Ammon's horn (tissue), 1 donor: ENCODE results near the gene PRR36.
A peak's percentile ranks its signal among the peaks of the same experiment; 100 is the strongest.

Experiments used
- DNase-seq: peaks from one replicate; pipeline ENCODE4 v3.0.0-alpha.2; 2016; ENCODE audit warnings: low spot score

The PRR36 gene

DNA sequence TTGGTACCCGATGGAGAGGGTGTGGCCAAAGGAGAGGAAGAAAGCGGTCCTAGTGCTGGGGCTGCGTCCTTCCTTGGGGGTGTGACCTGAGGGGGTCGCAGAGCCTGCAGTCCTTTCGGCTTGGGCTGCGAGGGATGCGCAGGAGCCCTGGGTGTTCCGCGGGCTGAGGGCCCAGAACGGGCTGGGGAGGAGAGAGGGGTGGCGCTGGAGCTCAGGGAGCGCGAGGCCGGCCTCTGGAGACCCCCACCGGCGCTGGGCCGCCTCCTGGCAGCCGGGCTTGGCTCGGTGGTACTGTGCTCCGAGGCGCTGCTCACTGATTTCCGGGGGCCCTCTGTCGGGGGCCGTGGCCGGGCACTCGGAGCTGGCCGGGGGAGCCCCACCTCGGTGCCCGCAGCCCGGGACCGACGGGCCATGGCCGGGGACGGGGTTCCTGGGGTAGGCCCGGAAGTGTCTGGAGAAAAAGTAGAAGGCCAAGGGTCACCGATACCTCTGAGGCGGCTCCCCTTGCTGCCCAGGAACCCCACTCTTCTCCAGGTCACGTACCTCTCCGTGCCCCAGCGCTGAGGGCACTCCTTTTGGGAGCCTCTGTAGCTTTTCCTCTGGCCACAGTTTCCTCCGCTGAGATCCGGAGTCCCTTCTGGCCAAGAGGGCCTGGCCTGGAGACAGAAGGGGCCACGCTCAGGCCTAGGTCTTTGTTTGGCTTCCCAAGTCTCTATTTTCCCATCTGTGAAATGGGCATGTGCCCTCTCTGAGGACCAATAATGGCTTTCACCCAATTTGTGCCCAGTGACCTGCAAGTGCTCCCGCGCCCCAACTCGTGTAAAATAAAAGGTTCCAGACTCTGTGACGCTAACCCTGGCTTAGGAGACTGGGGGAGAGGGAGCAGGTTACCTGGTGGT is 1.6 kb downstream of the PRR36 start:
- no peak for DNase-seq

DNA sequence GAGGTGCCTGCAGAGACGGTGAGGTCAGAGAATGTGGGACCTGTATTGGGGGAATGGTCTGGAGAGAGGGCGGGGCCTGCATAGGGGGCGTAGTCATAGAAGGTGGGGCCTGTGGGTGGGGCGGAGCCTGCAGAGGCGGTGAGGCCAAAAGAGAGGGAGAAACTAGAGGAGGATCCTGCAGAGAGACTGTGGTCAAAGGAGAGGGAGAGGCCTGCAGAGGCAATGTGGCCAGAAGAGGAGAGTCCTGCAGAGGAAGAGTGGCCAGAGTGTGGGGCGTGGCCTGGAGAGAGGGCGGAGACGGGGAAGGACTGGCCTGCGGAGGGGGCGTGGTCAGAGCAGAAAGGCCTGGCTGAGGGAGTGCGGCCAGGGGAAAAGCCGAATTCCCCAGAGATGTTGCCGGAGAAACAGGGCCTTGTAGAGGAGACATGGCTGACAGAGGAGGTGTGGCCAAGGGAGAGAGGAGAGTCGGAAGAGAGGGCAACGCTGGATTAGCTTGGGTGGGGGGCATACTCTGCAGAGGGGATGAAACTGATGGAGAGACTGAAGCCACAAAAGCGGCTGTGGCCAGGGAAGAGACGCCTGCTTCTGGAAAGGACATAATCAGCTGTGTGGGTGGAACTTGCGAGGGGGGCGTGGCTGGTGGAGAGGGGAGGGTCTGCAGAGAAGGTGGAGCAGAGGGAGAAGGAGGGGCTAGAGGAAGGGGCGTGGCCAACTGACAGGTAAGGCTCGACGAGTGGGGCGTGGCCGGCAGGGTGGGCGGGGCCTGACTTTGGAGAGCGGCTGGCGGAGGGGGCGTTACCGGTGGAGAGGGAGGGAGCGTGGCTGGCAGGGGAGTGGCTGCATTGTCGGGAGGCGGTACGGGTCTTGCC is 2.5 kb downstream of the PRR36 start:
- peak; percentile 80 for DNase-seq

DNA sequence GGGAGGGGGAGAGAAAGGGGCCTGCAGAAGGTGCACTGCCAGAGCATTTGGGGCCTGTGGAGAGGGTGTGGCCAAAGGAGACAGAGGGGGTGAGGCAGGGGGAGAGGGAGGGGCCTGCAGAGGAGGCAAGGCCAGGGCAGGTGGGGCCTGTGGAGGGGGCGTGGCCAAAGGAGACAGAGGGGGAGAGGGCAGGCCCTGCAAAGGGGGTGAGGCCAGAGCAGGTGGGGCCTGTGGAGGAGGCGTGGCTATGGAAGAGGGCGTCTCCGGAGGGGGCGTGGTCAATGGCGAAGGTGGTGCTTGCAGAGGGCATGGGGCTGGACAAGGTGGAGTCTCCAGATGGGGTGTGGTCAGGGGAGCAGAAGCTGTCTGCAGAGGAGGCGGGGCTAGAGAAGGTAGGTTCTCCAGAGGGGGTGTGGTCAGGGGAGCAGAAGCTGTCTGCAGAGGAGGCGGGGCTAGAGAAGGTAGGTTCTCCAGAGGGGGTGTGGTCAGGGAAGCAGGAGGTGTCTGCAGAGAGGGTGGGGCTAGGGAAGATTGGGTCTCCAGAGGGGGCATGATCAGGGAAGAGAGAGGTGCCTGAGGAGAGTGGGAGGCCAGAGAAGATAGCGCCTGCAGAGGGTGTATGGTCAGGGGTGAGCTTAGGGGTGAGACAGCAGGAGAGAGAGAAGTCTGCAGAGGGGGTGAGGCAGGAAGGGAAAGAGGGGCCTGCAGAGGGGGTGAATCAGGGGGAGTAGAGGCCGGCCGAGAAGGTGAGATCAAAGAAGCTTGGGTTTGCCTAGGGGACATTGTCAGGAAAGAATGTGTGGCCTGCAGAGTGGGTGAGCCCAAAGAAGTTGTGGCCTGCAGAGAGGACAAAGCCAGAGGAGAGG is 3.4 kb downstream of the PRR36 start:
- DNase-seq: no peak

DNA sequence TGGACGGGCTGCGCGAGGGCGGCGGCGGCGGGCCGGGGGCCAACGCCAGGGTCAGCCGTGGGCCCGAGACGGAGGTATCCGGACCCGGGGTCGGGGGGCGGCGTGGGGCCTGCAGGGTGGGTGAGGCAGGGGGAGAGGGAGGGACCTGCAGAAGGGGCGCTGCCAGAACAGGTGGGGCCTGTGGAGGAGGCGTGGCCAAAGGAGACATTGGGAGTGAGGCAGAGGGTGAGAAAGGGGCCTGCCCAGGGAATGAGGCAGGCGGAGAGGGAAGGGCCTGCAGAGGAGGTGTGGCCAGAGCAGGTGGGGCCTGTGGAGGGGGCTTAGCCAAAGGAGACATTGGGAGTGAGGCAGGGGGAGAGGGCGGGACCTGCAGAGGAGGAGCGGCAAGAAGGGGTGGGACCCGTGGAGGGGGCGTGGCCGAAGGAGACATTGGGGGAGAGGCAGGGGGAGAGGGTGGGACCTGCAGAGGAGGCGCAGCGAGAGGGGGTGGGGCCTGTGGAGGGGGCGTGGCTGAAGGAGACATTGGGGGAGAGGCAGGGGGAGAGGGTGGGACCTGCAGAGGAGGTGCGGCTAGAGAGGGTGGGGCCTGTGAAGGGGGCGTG is 4.2 kb downstream of the PRR36 start:
- DNase-seq: no peak

DNA sequence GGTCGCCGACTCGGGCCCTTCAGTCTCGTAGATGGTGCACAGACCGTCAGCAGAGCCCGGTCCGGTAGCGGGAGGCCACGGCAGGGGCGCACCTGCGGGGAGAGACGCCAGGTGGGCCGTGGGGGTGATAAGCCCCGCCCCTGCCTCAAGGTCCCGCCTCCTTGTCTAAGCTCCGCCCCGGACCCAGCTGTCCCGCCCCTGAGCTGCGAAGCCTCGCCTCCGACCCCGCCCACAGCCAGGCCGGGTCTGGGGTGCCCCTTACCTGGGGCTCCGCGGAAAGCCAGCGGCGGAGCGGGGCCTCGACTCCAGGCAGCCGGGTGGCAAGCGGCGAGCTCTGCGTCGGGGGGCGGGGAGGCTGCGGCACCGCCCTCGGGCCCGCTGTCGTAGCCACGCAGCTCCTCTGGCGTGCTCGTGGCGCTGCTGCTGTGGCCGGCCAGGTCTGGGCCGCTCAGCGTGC is 4.7 kb downstream of the PRR36 start:
- DNase-seq: no peak

DNA sequence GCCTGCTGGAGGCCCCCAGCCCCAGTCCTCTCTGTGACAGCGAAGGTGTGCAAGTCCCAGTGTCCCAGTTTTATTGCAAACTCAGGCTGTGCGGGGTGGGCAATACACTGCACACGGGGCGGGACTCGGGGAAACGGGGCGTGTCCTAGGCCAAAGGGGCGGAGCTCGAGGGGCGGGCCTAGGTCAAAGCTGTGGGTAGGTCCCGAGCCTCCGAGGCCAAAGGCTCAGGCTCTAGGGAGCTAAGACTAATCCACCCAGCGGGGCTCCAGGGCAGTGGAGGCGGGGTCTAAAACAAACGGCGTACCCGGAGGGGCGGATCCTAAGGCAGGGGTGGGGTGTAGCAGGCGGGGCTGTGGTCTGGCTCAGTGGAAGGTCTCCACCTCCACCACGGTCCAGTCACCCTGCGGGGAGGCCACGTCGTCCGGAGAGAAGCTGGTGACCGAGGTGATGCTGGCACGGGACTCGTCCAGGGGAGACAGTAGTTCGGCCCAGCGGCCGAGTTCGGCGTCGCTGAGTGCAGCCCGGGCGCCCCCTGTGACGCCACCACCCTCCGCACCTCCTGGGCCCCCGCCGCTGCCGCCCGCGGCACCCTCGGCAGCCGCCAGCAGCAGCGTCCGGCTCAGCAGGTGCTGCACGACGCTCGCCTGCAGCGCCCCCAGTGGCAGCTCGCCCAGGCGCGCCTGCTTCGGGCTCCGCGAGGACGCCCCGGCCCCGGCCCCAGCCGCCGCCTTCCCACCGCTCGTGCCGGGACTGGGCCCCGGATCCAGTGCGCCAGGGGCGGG is 5.3 kb downstream of the PRR36 start:
- DNase-seq: peak; percentile 62

DNA sequence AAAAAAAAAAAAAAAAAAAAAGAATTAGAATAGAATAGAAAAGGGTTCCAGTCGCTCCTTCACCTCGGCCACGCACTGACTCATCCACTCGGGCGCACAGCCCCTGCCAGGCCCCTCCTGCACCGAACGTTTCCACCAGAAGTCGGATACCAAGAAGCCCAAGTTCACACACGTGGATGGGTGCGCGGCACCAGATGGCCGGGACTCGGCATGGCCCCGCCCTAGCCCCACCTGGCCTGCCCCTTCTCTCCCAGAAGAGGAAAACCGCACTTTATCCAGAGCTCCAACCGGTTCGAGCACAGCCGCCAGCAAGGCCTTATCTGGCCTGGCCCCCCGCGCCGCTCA is 5.9 kb downstream of the PRR36 start:
- DNase-seq: no peak

DNA sequence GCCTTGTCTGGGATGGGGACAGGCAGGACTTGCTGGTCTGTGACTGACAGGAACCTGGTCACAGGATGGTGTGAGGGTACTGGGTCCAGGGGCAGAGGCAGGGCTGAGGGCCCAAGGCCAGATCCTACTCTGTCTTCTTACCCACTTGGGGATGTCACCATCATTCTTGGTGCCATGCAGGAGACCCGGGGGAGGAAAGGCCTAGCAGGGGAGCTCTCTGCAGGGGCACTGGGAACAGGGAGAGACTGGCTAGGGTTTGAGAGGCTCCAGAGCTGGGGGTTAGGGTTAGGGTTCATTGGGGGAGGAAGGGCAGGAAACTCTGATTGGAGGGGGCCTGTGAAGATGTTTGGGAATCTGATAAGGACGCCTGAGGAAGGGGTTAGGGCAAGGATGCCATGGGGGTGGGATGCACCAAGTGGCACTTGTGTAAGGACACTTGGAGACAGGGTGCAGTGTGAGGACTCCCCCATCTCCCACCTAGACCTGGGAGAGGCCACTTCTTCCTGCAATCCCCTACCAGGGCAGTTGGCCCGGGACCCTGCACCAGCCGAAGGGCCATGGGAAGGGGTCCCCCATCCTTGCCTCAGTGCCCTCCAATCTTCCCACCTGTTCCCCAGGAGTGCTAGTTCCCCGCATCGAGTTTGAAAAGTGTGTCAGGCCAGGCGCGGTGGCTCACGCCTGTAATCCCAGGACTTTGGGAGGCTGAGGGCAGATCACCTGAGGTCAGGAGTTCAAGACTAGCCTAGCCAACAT is 6.9 kb downstream of the PRR36 start:
- no peak for DNase-seq

DNA sequence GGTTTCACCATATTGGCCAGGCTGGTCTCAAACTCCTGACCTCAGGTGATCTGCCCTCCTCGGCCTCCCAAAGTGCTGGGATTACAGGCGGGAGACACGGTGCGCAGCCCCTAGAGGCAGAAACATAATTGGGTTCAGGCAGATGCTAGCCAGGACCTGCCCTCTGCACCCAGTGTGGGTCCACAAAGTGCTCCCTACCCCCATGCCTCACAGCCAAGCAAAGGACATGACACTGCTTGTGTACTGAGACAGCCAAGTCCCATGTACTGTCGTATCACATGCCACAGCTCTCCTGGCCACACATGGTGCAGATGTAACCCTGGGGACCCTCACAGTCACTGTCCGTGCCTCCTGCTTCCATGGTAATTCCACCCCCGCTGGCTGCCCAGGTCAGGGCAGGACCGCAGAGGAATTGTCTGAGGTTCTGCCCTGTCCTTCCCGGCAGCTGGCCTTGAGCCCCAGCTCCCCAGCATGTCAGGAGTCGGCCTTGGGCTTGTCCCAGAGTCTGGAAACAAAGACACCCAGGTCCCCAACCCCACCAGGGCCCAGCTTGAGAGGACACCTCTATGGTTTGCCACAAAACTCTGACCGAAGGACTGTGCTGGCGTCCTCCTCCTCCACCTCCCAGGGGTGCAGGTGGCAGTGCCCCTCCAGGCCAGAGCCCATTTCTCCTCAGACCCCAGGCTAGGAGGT is 7.6 kb downstream of the PRR36 start:
- DNase-seq: no peak

DNA sequence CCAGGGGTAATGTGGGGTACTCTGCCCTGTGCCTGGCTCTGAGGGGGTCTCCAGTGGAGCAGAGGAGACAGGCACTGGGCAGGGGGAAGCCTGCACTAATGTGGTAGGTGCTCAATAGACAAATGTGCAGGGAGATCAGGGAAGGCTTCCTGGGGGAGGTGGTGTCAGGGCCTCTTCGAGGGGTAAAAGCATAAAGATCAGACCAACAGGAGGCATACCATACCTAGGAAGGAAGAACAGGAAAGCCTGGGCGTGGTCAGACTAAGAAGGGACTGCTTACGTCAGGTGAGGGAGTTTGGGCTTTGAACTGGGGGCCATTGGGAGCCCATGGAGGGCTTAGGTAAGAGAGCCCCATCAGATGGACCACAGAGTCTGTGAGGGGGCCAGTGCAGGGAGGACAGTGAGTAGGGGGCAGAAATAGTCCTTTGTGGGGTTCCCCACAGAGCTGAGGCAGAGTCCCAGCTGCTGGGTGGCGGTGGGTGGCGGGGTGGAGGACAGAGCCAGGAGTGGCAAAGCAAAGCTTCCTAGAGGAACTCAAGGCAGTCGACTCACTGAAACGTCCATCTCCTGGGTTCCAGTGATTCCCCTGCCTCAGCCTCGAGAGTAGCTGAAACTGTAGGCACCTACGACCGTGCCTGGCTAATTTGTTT is 8.8 kb downstream of the PRR36 start:
- no peak for DNase-seq

DNA sequence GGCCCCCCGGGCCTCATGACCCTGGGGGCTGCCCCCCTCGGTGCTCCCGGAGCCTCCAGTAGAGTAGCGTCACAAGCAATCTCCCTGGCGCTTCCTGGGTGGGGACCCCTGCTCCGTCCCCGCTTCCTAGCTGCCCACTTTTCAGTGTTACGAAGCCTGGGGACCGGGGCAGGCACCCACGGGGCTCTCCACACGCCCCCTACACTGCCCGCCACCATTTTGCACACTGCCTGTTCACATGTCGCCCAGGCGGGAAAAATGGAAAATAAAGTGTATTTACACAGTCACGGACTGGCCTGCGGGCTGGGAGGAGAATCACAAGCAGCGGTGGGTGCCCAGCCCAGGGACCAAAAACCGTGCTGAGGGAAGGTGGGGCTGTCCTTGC is 9.5 kb downstream of the PRR36 start:
- DNase-seq: no peak

DNA sequence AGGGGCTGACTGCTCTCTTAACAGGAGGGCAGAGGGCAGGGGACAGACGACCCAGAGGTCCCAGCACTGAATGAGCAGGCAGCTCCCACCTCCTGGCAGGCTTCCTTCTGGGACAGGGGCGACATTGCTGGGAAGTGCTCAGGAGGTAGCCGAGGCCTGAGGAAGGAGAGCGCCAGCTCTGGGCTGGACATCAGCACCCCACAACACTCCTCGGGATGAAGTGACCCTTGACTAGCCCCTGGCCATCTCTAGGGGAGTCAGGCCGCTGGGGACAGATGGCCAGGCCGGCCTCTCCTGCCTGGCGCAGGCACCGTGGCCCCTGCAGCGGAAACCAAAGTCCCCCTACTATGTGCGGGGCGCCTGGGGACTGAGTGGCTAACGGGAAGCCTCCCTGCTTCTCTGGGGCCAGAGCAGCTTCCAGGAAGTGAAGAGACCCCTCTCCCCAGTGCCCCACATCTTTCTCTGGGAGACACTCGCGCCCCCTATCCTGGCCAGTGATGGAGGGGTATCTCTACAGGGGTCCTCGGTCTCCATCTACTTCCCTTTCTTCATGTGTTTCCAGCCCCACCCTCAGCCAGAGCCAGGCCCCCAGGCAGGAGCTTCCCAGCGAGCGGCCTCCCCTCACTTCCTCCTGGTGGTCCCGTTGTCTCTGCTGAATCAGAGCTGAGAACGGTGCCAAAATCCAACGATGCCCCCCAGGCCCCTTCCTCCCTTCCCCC is 10.1 kb downstream of the PRR36 start:
- DNase-seq: no peak

DNA sequence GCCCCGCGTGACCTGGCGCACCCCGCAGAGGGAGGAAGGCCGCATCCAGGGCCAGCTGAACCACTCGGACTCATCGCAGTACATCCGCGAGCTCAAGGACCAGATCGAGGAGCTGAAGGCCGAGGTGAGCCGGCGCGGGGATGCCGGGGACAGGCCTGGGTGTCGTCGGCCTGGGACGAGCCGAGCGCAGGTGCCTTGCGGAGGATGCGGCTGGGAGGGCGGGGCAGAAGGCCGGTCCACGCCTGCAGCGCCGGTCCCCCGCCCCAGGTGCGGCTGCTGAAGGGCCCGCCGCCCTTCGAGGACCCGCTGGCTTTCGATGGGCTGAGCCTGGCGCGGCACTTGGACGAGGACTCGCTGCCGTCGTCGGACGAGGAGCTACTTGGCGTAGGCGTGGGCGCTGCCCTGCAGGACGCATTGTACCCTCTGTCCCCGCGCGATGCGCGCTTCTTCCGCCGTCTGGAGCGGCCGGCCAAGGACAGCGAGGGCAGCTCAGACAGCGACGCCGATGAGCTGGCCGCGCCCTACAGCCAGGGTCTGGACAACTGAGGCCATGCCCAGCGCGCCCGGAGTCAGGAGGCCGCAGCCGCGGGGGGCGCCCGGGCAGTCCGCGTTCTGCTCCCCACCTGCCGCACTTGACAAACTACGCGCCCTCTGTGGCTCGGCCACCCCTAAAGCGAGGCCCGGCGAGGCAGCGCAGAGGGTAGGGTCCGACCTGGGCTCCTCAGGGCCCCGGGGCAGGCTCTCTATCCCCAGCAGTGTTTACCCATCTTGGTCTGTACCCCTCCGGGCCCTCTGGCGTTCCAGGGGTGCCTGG is 10.8 kb downstream of the PRR36 start:
- no peak for DNase-seq

DNA sequence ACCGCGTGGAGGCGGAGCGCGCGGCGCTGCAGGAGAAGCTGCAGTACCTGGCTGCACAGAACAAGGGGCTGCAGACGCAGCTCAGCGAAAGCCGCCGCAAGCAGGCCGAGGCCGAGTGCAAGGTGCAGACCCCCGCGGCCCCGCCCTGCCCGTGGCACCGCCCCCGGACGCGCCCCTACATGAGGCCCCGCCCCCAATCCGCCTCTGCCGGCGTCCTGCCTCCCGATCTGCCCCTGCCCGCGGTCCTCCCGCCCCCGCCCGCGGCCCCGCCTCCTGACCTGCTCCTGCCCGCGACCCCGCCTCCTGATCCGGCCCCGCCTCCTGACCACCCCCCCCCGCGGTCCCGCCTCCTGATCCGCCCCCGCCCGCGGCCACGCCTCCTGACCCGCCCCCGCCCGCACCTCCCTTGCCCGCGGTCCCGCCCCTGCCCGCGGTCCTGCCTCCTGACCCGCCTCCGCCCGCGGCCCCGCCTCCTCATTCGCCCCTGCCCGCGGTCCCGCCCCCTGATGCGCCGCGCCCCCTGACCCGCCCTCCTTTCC is 11.7 kb downstream of the PRR36 start:
- DNase-seq: no peak

DNA sequence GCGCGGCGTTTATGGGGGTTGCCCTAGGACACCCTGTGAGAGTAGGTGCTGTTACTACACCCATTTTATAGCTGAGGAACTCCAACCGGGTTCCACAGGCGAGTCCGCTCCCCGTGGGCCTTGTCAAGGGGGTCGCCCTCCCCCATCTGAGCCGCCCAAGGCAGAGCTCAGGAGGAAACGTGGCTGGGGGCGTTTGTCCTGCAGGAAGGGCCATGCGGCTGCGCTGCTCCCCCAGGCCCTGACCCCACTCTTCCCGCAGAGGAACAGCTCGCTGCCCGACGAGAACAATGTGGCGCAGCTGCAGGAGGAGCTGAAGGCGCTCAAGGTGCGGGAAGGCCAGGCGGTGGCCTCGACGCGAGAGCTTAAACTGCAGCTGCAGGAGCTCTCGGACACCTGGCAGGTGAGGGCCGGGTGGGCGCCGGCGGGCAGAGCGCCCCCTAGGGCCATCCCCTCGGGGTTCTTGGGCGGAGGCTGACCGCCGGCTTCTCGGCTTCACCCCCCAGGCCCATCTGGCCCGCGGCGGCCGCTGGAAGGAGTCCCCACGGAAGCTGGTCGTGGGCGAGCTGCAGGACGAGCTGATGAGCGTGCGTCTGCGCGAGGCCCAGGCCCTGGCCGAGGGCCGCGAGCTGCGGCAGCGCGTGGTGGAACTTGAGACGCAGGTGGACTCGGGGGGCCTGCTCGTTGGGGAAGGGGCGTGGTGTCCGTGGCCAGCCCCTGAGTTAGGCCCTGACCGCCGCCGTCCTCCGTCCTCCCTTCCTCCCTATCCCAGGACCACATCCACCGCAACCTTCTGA is 12.4 kb downstream of the PRR36 start:
- no peak for DNase-seq
